ENCODE results near the gene NCR2. TPM values are rescaled to one million over a fixed set of nuclear protein-coding genes. Genes with fewer than 3 reads are reported as not detected.

NCR2 gene
- total RNA-seq, 2 experiments from 2014 or later = 0.82 to 1.00 TPM

- H3K36me3 Mint-ChIP-seq = peaks cover 1% of the 10 kb centered on the region
- H3K27ac Mint-ChIP-seq = peak overlapping the region; percentile 97
- no peaks in the 10 kb centered on the region for H3K9me3 Mint-ChIP-seq
- POLR2A ChIA-PET = interaction anchor here (1.3 to 5.5 kb wide), 3 partner anchors 9 to 16 kb away, joined by 3 to 91 read pairs (median 37); no protein-coding TSS in a partner anchor
- no peaks in the 10 kb centered on the region for H3K27me3 Mint-ChIP-seq
- DNase-seq (no peak), ATAC-seq (ENCODE audit: low read depth) (no peak)
- H3K4me3 Mint-ChIP-seq = no peak overlapping the region
- peaks cover 61% of the 10 kb centered on the region for H3K4me1 Mint-ChIP-seq
Observed at GRCh38 chr6:41335943-41336342, 535 bp downstream of the NCR2 start.

- Mint-ChIP-seq H3K4me3 (no peak overlapping the region), H3K4me1 (peaks cover 55% of the 10 kb centered on the region), H3K27me3 (no peaks in the 10 kb centered on the region), H3K27ac (no peak overlapping the region), H3K9me3 (no peaks in the 10 kb centered on the region), H3K36me3 (peaks cover 3% of the 10 kb centered on the region)
- DNase-seq = no peak
- POLR2A ChIA-PET = interaction anchor here (1.3 to 5.5 kb wide), 2 partner anchors 13 to 17 kb away, joined by 3 to 37 read pairs; no protein-coding TSS in a partner anchor
- no peak for ATAC-seq (ENCODE audit: low read depth)
Observed at GRCh38 chr6:41336824-41337223, 1.4 kb downstream of the NCR2 start.

GRCh38 chr6:41337709-41338108 lies 2.3 kb downstream of the NCR2 start:
- no peak for DNase-seq
- Mint-ChIP-seq H3K27ac (no peak overlapping the region), H3K4me3 (no peak overlapping the region), H3K9me3 (no peaks in the 10 kb centered on the region), H3K4me1 (peaks cover 50% of the 10 kb centered on the region), H3K27me3 (no peaks in the 10 kb centered on the region), H3K36me3 (peaks cover 3% of the 10 kb centered on the region)
- no peak for ATAC-seq (ENCODE audit: low read depth)
- POLR2A ChIA-PET = interaction anchor here (2.0 kb wide), 1 partner anchor 18 kb away, joined by 8 read pairs; no protein-coding TSS in a partner anchor

GRCh38 chr6:41338659-41339058 lies 3.3 kb downstream of the NCR2 start:
- Mint-ChIP-seq H3K27me3 (no peaks in the 10 kb centered on the region), H3K27ac (no peak overlapping the region), H3K4me3 (no peak overlapping the region), H3K4me1 (peaks cover 48% of the 10 kb centered on the region), H3K36me3 (peaks cover 8% of the 10 kb centered on the region), H3K9me3 (no peaks in the 10 kb centered on the region)
- DNase-seq (no peak), ATAC-seq (ENCODE audit: low read depth) (no peak)
- POLR2A ChIA-PET = interaction anchor here (2.0 kb wide), 1 partner anchor 19 kb away, joined by 8 read pairs; no protein-coding TSS in a partner anchor

- no peak for ATAC-seq (ENCODE audit: low read depth)
- no peaks in the 10 kb centered on the region for H3K27me3 Mint-ChIP-seq
- POLR2A ChIA-PET = interaction anchor here (1.3 kb wide), 1 partner anchor 8 kb away, joined by 3 read pairs; no protein-coding TSS in a partner anchor
- peaks cover 16% of the 10 kb centered on the region for H3K36me3 Mint-ChIP-seq
- peaks cover 50% of the 10 kb centered on the region for H3K4me1 Mint-ChIP-seq
- H3K27ac Mint-ChIP-seq = peak overlapping the region; percentile 61
- peaks cover 3% of the 10 kb centered on the region for H3K9me3 Mint-ChIP-seq
- no peak for DNase-seq
- no peak overlapping the region for H3K4me3 Mint-ChIP-seq
Observed at GRCh38 chr6:41341580-41341979, 6.2 kb downstream of the NCR2 start.

- H3K4me3 Mint-ChIP-seq = no peak overlapping the region
- ATAC-seq (ENCODE audit: low read depth) (no peak), DNase-seq (no peak)
- POLR2A ChIA-PET = interaction anchor here (1.3 kb wide), 1 partner anchor 8 kb away, joined by 3 read pairs; no protein-coding TSS in a partner anchor
- H3K4me1 Mint-ChIP-seq = peaks cover 52% of the 10 kb centered on the region
- H3K27ac Mint-ChIP-seq = peak overlapping the region; percentile 1
- no peaks in the 10 kb centered on the region for H3K27me3 Mint-ChIP-seq
- peaks cover 18% of the 10 kb centered on the region for H3K36me3 Mint-ChIP-seq
- H3K9me3 Mint-ChIP-seq = peaks cover 4% of the 10 kb centered on the region
Observed at GRCh38 chr6:41342241-41342640, 6.8 kb downstream of the NCR2 start.

- peaks cover 18% of the 10 kb centered on the region for H3K9me3 Mint-ChIP-seq
- no peaks in the 10 kb centered on the region for H3K27me3 Mint-ChIP-seq
- POLR2A ChIA-PET = interaction anchor here (4.5 kb wide), 1 partner anchor 9 kb away, joined by 91 read pairs; the partner anchor contains the start of gene NCR2
- H3K4me3 Mint-ChIP-seq = peak overlapping the region; percentile 78
- ATAC-seq (ENCODE audit: low read depth) (no peak), DNase-seq (no peak)
- peaks cover 56% of the 10 kb centered on the region for H3K4me1 Mint-ChIP-seq
- peak overlapping the region; percentile 98 for H3K27ac Mint-ChIP-seq
- peaks cover 31% of the 10 kb centered on the region for H3K36me3 Mint-ChIP-seq
Observed at GRCh38 chr6:41343641-41344187, 8.3 kb downstream of the NCR2 start.

GRCh38 chr6:41344876-41345275 lies 9.5 kb downstream of the NCR2 start:
- POLR2A ChIA-PET = interaction anchor here (0.5 to 4.5 kb wide), 9 partner anchors 10 to 443 kb away, joined by 3 to 91 read pairs (median 4); partner anchors contain the start of genes NCR2 and TOMM6
- Mint-ChIP-seq H3K27me3 (no peaks in the 10 kb centered on the region), H3K4me1 (peaks cover 62% of the 10 kb centered on the region), H3K36me3 (peaks cover 34% of the 10 kb centered on the region), H3K4me3 (peak overlapping the region; percentile 78), H3K27ac (peak overlapping the region; percentile 98), H3K9me3 (peaks cover 20% of the 10 kb centered on the region)
- ATAC-seq (ENCODE audit: low read depth) (peak; percentile 99), DNase-seq (peak; percentile 61)

- no peak for ATAC-seq (ENCODE audit: low read depth)
- H3K27ac Mint-ChIP-seq = peak overlapping the region; percentile 98
- no peak for DNase-seq
- peaks cover 20% of the 10 kb centered on the region for H3K9me3 Mint-ChIP-seq
- peak overlapping the region; percentile 78 for H3K4me3 Mint-ChIP-seq
- peaks cover 61% of the 10 kb centered on the region for H3K4me1 Mint-ChIP-seq
- peaks cover 2% of the 10 kb centered on the region for H3K27me3 Mint-ChIP-seq
- POLR2A ChIA-PET = interaction anchor here (4.5 kb wide), 1 partner anchor 12 kb away, joined by 91 read pairs; the partner anchor contains the start of gene NCR2
- peaks cover 33% of the 10 kb centered on the region for H3K36me3 Mint-ChIP-seq
Observed at GRCh38 chr6:41345901-41346300, 10.5 kb downstream of the NCR2 start.

GRCh38 chr6:41346441-41346840 lies 11.0 kb downstream of the NCR2 start:
- Mint-ChIP-seq H3K27me3 (peaks cover 2% of the 10 kb centered on the region), H3K36me3 (peaks cover 31% of the 10 kb centered on the region), H3K4me3 (peak overlapping the region; percentile 32), H3K27ac (peak overlapping the region; percentile 98), H3K4me1 (peaks cover 60% of the 10 kb centered on the region), H3K9me3 (peaks cover 20% of the 10 kb centered on the region)
- no peak for DNase-seq
- ATAC-seq (ENCODE audit: low read depth) = no peak
- POLR2A ChIA-PET = interaction anchor here (4.5 kb wide), 1 partner anchor 12 kb away, joined by 91 read pairs; the partner anchor contains the start of gene NCR2

GRCh38 chr6:41347378-41348050 lies 12.1 kb downstream of the NCR2 start:
- H3K4me1 Mint-ChIP-seq = peaks cover 62% of the 10 kb centered on the region

GRCh38 chr6:41348934-41349333 lies 13.5 kb downstream of the NCR2 start:
- Mint-ChIP-seq H3K4me3 (no peak overlapping the region), H3K36me3 (peaks cover 25% of the 10 kb centered on the region), H3K27me3 (peaks cover 5% of the 10 kb centered on the region), H3K27ac (no peak overlapping the region), H3K9me3 (peaks cover 20% of the 10 kb centered on the region), H3K4me1 (peaks cover 50% of the 10 kb centered on the region)
- DNase-seq = no peak
- ATAC-seq (ENCODE audit: low read depth) = no peak
- POLR2A ChIA-PET = interaction anchor here (0.9 to 1.9 kb wide), 2 partner anchors 13 to 15 kb away, joined by 3 to 14 read pairs; no protein-coding TSS in a partner anchor

More at GRCh38 chr6:41347378-41348050, 12.1 kb downstream of the NCR2 start:
- POLR2A ChIA-PET = interaction anchor here (4.5 kb wide), 1 partner anchor 13 kb away, joined by 91 read pairs; the partner anchor contains the start of gene NCR2
- peaks cover 31% of the 10 kb centered on the region for H3K36me3 Mint-ChIP-seq
- DNase-seq (no peak), ATAC-seq (ENCODE audit: low read depth) (no peak)
- H3K4me3 Mint-ChIP-seq = no peak overlapping the region
- H3K9me3 Mint-ChIP-seq = peaks cover 20% of the 10 kb centered on the region
- peaks cover 2% of the 10 kb centered on the region for H3K27me3 Mint-ChIP-seq
- H3K27ac Mint-ChIP-seq = peak overlapping the region; percentile 28

GRCh38 chr6:41352396-41352795 lies 17.0 kb downstream of the NCR2 start:
- Mint-ChIP-seq H3K27ac (no peak overlapping the region), H3K9me3 (peaks cover 15% of the 10 kb centered on the region), H3K36me3 (peaks cover 15% of the 10 kb centered on the region), H3K27me3 (peaks cover 9% of the 10 kb centered on the region), H3K4me3 (no peak overlapping the region), H3K4me1 (peaks cover 22% of the 10 kb centered on the region)
- no peak for ATAC-seq (ENCODE audit: low read depth)
- POLR2A ChIA-PET = interaction anchor here (1.3 to 1.5 kb wide), 2 partner anchors 18 to 20 kb away, joined by 5 to 7 read pairs; no protein-coding TSS in a partner anchor
- DNase-seq = no peak
